RPMI7951 (cell line): ENCODE results near the gene ZNF440. TPM values are rescaled to one million over a fixed set of nuclear protein-coding genes. Genes with fewer than 3 reads are reported as not detected.

ENCODE experiments used
- total RNA-seq: library from RNA; depleted of rRNA; stranded (reverse); fragments of >200 nt; shearing (Covaris generic); gene quantifications from 2 replicates; pipeline ENCODE4 v1.2.3, GENCODE V29; 2014; rRNA removed

ZNF440 gene
- total RNA-seq, 1 experiment from 2014 or later = 6.7 TPM

Other genes with a start within 250 kb of the ZNF440 start
- gene ACP5, start 236.6 kb upstream of the ZNF440 start, total RNA-seq = 1.7 and 2.1 TPM in 2 replicates
- 16.6 and 17.3 TPM in 2 replicates for gene ZNF627, start 216.8 kb upstream of the ZNF440 start, total RNA-seq
- gene ZNF823, start 75.3 kb upstream of the ZNF440 start, total RNA-seq = 7.9 and 11.5 TPM in 2 replicates
- gene ZNF441, start 47.3 kb upstream of the ZNF440 start, total RNA-seq = 5.4 and 8.6 TPM in 2 replicates
- 1.9 and 2.5 TPM in 2 replicates for gene ZNF491, start 15.8 kb upstream of the ZNF440 start, total RNA-seq
- 11.1 and 12.3 TPM in 2 replicates for gene ZNF439, start 34.5 kb downstream of the ZNF440 start, total RNA-seq
- 17.8 and 23.0 TPM in 2 replicates for gene ZNF69, start 73.5 kb downstream of the ZNF440 start, total RNA-seq
- gene ZNF700, start 110.8 kb downstream of the ZNF440 start, total RNA-seq = 10.4 and 13.5 TPM in 2 replicates
- 1.1 and 4.7 TPM in 2 replicates for gene ZNF763, start 150.8 kb downstream of the ZNF440 start, total RNA-seq
- gene ZNF433, start 221.4 kb downstream of the ZNF440 start, total RNA-seq = 3.5 and 6.7 TPM in 2 replicates
- gene ZNF878, start 238.7 kb downstream of the ZNF440 start, total RNA-seq = 0.96 and 0.98 TPM in 2 replicates